ENCODE measurements around the gene PHF21B. TPM values are rescaled to one million over a fixed set of nuclear protein-coding genes. Genes with fewer than 3 reads are reported as not detected.
"Not testable (repeated sequence)": the region's sequence is repeated elsewhere in the genome, so short reads cannot be mapped to it uniquely, and the experiment has no call there.

The PHF21B gene
- total RNA-seq, 1 experiment from 2014 or later, result not detected

- no peak for DNase-seq (ENCODE audit: low read depth)
- in situ Hi-C loops (cut with HindIII; ENCODE audit: low pct_unique_long_range_greater_than_20kb, low sequenced_read_pairs), result no loop called here
These were observed 131.1 kb downstream of the PHF21B start for GRCh38 chr22:44878483-44879300.

DNA sequence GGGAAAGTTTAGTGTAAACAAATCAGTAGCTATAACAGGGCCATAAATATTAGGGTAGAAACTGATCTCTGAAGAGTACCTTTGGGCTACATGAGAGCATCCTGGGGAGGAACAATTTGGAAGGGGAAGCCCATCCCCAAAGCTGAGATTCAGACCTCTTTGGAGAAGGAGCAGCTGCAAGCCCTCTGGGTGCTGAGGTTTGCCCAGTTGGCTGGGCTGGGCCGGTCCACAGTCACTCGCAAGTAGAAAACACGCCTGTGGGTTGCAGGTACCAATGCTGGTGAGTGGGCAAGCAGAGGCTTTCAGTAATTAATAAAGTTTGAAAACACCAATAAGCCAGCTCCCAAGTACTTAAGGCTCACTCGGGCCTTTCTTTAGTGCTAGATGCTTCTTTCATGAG, 132.9 kb downstream of the PHF21B start:
- no peak for DNase-seq (ENCODE audit: low read depth)
- in situ Hi-C loops (cut with HindIII; ENCODE audit: low pct_unique_long_range_greater_than_20kb, low sequenced_read_pairs), result no loop called here

DNA sequence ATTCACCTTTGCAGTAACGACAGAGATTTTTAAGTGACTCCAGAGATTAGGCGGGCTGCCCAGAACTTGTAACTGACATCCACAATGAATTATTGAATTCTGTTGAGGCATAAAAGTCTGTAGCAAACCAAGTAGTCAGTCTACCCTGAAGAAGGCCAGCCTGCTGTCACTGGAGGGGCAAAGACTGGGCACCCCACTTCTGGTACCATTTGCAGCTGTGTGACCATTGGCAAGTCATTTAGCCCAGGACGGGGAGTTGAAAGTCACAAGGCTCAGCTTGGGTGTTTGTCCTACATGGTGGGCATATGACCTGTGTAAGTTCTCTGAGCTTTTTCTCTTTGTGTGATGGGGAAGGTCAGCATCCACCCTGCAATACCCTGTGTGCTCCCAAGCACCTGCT, 138.0 kb downstream of the PHF21B start:
- no peak for DNase-seq (ENCODE audit: low read depth)
- in situ Hi-C loops (cut with HindIII; ENCODE audit: low pct_unique_long_range_greater_than_20kb, low sequenced_read_pairs), result no loop called here

DNA sequence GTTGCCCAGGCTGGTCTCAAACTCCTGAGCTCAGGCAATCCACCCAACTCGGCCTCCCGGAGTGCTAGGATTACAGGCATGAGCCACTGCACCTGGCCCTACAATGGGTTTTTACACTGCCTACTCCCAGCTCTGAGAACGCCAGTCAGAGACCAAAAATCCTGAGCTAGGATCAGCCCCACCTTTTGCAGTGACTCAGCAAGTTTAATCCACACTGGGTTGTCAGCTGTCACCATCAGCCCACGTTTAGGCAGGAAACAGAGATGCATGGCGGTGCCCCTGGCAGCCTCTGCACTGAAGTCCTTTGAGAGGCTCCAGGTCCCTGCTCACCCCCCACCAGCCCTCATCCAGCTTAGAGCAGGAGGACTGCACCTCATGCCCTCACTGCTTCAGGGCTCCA, 139.8 kb downstream of the PHF21B start:
- DNase-seq (ENCODE audit: low read depth), result peak; percentile 71
- in situ Hi-C loops (cut with HindIII; ENCODE audit: low pct_unique_long_range_greater_than_20kb, low sequenced_read_pairs), result no loop called here

DNA sequence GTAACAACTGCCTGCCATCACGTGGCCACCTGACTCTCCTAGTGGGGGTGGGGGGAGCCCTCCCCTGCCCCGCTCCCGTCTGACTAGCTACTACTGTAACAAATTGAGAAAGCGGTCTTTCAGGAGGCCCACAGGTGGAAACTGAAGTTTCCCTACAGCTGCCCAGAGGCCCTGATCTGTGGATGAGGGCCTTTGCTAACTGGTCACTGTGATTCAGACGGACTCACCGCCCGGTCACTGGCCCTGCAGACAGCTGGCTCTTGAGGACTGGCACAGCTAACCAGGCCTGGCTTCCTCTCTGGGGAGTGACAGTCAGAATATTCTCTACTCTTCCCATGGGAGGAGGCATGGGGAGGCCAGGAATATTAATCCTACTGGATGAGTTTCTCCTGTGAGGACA, 140.6 kb downstream of the PHF21B start:
- in situ Hi-C loops (cut with HindIII; ENCODE audit: low pct_unique_long_range_greater_than_20kb, low sequenced_read_pairs), result no loop called here
- no peak for DNase-seq (ENCODE audit: low read depth)

DNA sequence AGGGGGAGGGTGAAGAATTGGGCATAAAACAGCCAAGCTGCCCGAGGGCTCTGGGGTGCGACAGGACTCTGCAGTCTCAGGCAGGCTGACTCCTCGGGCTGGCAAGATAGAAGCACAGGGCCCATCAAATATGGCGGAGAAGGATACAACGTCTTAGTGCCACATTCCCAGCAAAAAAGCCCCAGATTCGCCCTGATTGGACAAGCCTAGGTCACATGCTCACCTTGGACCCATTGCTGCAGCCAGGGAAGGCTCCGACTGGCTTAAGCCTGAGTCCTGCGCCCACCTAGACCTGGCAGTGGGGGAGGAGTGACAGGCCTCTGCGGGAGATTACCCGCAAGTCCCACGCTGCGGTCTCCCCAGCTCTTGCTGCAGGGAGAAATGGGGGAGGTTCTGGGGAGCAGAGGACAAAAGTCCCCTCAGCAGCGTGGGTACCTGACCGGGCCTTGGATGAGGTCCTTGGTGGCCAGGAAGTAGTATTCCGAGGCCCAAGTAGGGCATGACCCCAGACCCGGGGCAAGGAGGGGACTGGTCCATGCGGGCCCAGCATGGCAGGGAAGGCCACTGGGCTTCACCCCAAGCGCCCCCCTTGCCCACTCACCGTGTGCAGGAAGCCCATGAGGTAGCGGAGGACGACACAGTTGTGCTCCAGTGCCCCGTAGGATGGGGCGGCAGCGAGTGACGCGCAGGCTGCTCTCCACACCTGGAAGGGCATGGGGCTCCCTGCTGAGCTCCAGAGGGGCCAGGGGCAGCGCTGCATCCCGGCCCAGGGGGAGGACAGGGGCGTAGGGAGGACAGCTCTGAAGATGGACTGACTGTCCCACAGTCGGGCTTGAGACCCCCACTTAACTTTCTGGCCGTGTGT, 144.4 kb downstream of the PHF21B start:
- in situ Hi-C loops (cut with HindIII; ENCODE audit: low pct_unique_long_range_greater_than_20kb, low sequenced_read_pairs), result no loop called here
- DNase-seq (ENCODE audit: low read depth), result no peak

DNA sequence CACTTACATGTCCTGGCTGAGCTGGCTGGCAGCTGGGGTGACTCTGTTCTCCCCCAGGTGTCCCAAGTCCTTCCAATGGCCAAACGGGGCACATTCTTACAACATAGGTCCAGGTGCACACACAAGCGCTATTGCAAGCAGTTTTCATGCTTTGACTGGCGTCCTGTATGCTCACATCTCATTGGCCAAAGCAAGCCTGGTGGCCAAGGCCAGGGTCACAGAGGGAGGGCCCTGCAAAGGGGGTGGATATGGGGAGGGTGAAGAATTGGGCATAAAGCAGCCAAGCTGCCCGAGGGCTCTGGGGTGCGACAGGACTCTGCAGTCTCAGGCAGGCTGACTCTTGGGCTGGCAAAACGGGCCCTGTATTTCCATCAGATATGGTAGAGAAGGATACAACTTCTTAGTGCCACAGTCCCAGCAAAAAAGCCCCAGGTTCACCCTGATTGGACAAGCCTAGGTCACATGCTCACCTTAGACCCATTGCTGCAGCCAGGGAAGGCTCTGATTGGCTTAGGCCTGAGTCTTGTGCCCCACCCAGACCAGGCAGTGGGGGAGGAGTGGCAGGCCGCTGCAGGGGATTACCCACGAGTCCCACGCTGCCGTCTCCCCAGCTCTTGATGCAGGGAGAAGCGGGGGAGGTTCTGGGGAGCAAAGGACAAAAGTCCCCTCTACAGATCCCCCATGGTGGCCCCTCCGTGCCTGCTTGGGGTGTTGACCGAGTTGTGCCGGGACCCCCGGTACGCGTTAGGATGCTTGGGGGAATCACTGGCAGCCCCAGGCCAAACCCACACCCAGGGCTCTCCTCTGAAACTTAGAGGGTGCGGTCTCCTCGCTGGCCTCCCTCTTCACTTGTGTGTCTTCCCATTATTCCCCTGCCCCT, 146.6 kb downstream of the PHF21B start:
- DNase-seq (ENCODE audit: low read depth), result peak; percentile 33
- in situ Hi-C loops (cut with HindIII; ENCODE audit: low pct_unique_long_range_greater_than_20kb, low sequenced_read_pairs), result no loop called here

DNA sequence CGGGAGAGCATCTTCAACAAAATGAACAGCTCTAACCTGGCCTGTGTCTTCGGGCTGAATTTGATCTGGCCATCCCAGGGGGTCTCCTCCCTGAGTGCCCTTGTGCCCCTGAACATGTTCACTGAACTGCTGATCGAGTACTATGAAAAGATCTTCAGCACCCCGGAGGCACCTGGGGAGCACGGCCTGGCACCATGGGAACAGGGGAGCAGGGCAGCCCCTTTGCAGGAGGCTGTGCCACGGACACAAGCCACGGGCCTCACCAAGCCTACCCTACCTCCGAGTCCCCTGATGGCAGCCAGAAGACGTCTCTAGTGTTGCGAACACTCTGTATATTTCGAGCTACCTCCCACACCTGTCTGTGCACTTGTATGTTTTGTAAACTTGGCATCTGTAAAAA, 147.5 kb downstream of the PHF21B start:
- no peak for DNase-seq (ENCODE audit: low read depth)
- in situ Hi-C loops (cut with HindIII; ENCODE audit: low pct_unique_long_range_greater_than_20kb, low sequenced_read_pairs), result no loop called here

DNA sequence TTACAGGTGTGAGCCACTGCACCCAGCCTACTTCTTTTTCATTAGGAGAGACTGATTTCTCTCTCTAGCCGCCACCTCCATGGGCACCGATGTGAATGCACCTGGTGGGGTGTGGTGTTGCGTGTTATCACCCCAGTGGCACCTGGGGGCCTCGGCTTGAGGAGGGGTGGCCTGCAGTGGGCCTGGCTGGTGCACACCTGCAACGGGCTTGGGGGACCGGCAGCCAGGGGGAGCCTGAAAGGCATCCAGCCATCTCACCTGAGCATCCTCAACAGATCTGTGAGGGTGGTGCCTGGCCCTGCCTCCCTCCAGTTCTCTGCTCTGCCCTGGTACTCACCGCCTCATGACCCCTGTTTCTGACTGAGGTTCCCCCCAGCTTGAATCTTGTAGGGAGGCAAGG, 148.6 kb downstream of the PHF21B start:
- no peak for DNase-seq (ENCODE audit: low read depth)
- in situ Hi-C loops (cut with HindIII; ENCODE audit: low pct_unique_long_range_greater_than_20kb, low sequenced_read_pairs), result no loop called here

DNA sequence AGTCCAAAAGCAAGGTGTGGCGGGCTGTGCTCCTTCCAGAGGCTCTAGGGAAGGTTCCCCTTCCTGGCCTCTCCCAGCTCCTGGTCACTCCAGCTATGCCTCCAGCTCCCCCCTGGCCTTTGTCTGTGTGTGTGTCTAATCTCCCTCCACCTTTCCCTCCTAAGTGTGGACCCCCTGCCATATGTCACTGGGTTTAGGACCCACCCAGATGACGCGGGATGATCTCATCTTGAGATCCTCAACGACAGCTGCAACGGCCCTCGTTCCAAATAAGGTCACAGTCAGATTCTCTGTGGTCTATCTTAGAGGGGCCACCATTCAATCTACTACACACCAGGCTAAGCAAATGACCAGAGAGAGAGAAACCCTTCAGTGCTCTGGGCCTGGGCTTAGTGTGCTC, 149.5 kb downstream of the PHF21B start:
- in situ Hi-C loops (cut with HindIII; ENCODE audit: low pct_unique_long_range_greater_than_20kb, low sequenced_read_pairs), result no loop called here
- no peak for DNase-seq (ENCODE audit: low read depth)

GRCh38 chr22:44859641-44860040, 150.2 kb downstream of the PHF21B start:
- in situ Hi-C loops (cut with HindIII; ENCODE audit: low pct_unique_long_range_greater_than_20kb, low sequenced_read_pairs), result no loop called here
- DNase-seq (ENCODE audit: low read depth), result no peak

- DNase-seq (ENCODE audit: low read depth); in situ Hi-C loops (cut with HindIII; ENCODE audit: low pct_unique_long_range_greater_than_20kb, low sequenced_read_pairs): not testable (repeated sequence)
These were observed 151.0 kb downstream of the PHF21B start for GRCh38 chr22:44858819-44859218.

DNA sequence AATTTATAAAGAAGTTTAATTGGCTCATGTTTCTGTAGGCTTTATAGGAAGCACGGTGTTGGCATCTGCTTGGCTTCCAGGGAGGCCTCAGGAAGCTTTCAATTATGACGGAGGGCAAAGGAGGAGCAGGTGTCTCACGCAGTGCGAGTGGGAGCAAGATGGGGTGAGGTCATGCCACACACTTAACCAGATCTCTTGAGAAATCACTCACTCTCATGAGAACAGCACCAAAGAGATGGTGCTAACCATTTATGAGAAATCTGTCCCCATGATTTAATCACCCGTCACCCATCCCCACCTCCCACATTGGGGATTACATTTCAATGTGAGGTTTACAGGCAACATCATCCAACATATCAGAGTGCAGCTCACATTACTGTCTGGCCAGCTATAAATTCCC, 153.9 kb downstream of the PHF21B start:
- no peak for DNase-seq (ENCODE audit: low read depth)
- in situ Hi-C loops (cut with HindIII; ENCODE audit: low pct_unique_long_range_greater_than_20kb, low sequenced_read_pairs), result no loop called here

- DNase-seq (ENCODE audit: low read depth); in situ Hi-C loops (cut with HindIII; ENCODE audit: low pct_unique_long_range_greater_than_20kb, low sequenced_read_pairs): not testable (repeated sequence)
These were observed 155.2 kb downstream of the PHF21B start for GRCh38 chr22:44854641-44855040.

DNA sequence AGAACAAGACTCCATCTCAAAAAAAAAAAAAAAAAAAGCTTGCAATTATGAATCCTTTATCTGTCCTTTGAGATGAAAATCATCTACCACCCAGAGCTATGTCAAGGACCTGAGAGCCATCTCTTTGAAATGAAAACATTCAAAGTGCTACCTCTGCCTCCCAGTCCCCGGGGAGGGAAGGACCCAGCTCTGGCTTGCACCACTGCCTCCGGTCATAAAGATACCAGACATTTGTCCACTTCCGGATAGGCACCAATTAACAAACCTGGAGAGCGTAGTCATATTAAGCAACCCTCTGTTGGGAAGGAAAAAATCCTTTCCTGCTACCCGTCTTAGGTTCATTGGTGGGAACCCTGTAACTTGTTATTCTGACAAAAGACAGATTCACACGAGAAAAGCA, 158.9 kb downstream of the PHF21B start:
- in situ Hi-C loops (cut with HindIII; ENCODE audit: low pct_unique_long_range_greater_than_20kb, low sequenced_read_pairs), result no loop called here

DNA sequence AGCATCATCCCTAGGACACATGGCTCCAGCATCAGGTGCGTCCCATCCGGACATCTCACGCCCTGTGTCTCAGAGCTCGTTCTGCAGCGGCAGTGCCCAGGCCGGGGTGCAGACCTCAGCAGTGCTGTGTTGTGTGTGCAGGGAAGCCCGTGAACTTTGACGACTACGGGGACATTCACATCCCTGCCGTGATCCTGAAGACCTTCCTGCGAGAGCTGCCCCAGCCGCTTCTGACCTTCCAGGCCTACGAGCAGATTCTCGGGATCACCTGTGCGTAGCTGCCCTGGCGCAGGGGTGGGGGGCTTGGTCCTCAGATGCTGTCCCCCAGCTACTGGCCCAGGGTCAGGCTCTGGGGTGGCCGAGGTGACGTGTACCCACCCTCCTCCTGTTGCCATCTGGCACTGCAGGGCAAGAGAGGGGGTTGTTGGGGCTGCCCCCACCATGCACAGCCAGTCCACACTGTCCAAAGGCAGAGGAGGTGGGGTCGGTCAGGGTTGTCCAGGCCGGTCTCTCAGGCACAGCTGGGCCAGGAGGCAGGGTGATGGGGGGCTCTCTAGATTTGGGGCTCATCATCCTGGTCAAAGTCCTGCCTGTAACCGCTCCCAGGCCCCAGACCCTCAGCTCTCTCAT, 160.9 kb downstream of the PHF21B start:
- in situ Hi-C loops (cut with HindIII; ENCODE audit: low pct_unique_long_range_greater_than_20kb, low sequenced_read_pairs), result no loop called here
- DNase-seq (ENCODE audit: low read depth), result no peak

More for the DNA sequence above, 158.9 kb downstream of the PHF21B start:
- no peak for DNase-seq (ENCODE audit: low read depth)

DNA sequence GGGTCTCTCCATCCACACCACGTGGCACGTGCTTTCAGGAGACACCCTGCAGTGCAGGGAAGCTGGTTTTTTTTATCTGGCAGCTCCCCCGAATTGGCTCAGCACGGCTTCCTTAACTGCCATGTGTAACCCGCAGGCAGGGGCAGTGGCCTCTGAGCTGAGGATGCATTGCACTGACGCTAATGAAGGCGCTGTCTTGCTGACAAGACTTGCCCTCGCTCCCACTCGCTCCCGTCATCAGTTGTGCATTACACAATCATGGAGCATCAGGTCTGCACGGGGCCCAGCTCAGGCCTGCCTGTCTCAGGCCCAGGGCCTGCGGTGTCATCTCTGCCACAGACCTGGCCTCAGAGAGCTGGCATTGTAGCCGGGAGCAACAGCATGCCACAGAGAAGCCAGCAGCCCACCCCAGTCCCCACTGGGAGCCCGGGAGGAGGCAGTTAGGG, 161.5 kb downstream of the PHF21B start:
- DNase-seq (ENCODE audit: low read depth), result no peak
- in situ Hi-C loops (cut with HindIII; ENCODE audit: low pct_unique_long_range_greater_than_20kb, low sequenced_read_pairs), result no loop called here

DNA sequence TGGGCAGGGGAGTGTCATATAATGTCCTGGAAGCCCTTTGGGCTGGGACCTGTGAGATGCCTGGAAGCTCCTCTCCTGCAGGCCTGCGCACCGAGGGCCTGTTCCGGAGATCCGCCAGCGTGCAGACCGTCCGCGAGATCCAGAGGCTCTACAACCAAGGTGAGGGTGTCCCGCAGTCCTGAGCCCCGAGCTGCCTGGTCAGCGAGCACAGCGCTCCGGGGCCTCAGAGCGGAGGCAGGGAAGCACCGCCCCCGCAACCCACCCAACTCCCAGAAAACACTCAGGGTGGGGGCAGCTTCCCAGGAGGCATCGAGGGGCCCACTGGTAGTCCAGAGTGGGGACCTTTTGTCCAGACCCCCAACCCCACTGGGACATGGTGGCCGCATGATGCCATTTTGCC, 161.9 kb downstream of the PHF21B start:
- no peak for DNase-seq (ENCODE audit: low read depth)
- in situ Hi-C loops (cut with HindIII; ENCODE audit: low pct_unique_long_range_greater_than_20kb, low sequenced_read_pairs), result no loop called here
